Psoas muscle (tissue), 8 donors: Measurements from ENCODE around the gene OR10A6. TPM values are rescaled to one million over a fixed set of nuclear protein-coding genes. Genes with fewer than 3 reads are reported as not detected.

ENCODE experiments used
- ATAC-seq, 4 donors: fragments of 200-7000 bp; cut with Tn5 transposase; one replicate each; pipeline ENCODE4 v1.9.1; 2020; ENCODE audit warnings: moderate library complexity in 3 of 4, mild to moderate bottlenecking in 2 of 4
- DNase-seq, 2 donors: peaks; one replicate each; pipeline ENCODE4 v3.0.0-alpha.2; 2020
- H3K27ac ChIP-seq: fragments of 200-600 bp; one replicate; pipeline ENCODE4 v1.8.0; 2022
- H3K27me3 ChIP-seq, 3 donors: fragments of 200-600 bp in 1 of 3; one replicate each; pipeline versions ENCODE4 v1.6.1 to v1.8.0; 2013 to 2022; ENCODE audit warnings: low read length in 2 of 3, mild to moderate bottlenecking in 2 of 3, moderate library complexity in 1 of 3; ENCODE audit not compliant: insufficient read depth in 3 of 3
- H3K36me3 ChIP-seq, 2 donors: fragments of 200-600 bp in 1 of 2; one replicate each; pipeline versions ENCODE4 v1.6.1 to v1.8.0; 2013 to 2022; ENCODE audit warnings: low read depth in 1 of 2, mild to moderate bottlenecking in 1 of 2, moderate library complexity in 1 of 2; ENCODE audit not compliant: insufficient read depth in 1 of 2
- H3K4me1 ChIP-seq: fragments of 200-600 bp; one replicate; pipeline ENCODE4 v1.8.0; 2022
- H3K4me3 ChIP-seq: fragments of 200-600 bp; one replicate; pipeline ENCODE4 v1.8.0; 2022; ENCODE audit warnings: mild to moderate bottlenecking
- H3K9me3 ChIP-seq: fragments of 200-600 bp; one replicate; pipeline ENCODE4 v1.8.0; 2022
- WGBS, 3 donors: extraction: QIAGEN DNeasy Blood & Tissue Kit; methylation state at CpG; one replicate each; pipeline versions ENCODE4 v1.1.6 to v1.1.7; 2013; 5-methylcytosine and 5-hydroxymethylcytosine counted together
- intact Hi-C, 2 donors: fragments of 100-400 bp; cut with DNase I; formaldehyde crosslinking; loops; one replicate each; pipeline versions ENCODE4 v1.11.0 to v1.14.2; 2022
- polyA plus RNA-seq, 3 donors: library from polyadenylated mRNA; stranded (reverse); fragments of 200-250 nt; gene quantifications; one replicate each; pipeline ENCODE4 v1.2.3, GENCODE V29; 2013
- total RNA-seq, 4 donors: library from RNA; stranded (reverse); fragmentation: NEBNext Ultra II Directional in 2 of 4; extraction: Animal tissue kit (Norgen Biotek cat#: 25700) in 2 of 4; gene quantifications; one replicate each; pipeline versions ENCODE4 v1.2.1 to v1.2.4, GENCODE V29; 2021 to 2023
- TF ChIP-seq, protein P1 (sequence below): fragments of 200-600 bp; IDR thresholded peaks from one replicate; pipeline ENCODE4 v1.8.0; 2022; ENCODE audit warnings: antibody characterized with exemption
- donor health status: healthy with polysubstance abuse.
- donor health status: DM: no; HTN: no; CAD: no; lungs with moderate emphysema.
- donor health status: Bipolar disorder and iron deficiency.
- donor health status: healthy.
- donor health status: DM: yes; HTN: yes; CAD: no.
- donor health status: DM: no; HTN: no; CAD: no.
- donor health status: DM: no; HTN: no; CAD: no.
- donor health status: DM: yes; HTN: yes; CAD: no.

The OR10A6 gene
- total and polyA plus RNA-seq, 7 donors: not detected

DNA sequence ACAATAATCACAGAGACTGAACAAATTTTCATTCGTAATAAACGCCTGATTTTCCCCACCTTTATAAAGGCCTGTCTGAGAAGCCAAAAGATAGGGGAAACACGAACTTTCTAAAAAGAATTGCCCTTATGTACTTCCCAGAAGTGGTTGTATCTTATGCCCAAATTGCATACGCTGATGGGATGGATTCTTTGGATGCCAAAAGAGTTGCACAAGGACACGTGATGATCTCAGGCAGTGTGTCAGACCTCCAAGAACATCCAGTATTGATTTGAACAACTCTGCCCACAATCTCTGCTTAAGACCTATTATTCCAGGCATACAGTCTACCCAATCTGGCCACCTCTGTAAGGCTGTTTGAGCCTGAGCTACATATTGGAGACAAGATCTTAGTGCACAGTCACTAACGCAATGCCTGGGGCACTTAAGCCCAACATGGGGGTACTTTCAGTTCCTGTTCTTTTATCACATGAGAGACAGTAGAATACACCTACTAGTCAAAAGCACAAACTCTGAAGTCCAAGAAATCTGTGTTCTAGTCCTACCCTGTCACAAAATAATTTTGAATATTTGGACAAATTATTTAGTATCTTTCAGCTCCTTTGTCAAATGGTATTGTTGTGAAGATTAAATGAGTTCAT, 38.9 kb downstream of the OR10A6 start:
- Histone ChIP-seq H3K27me3 (no peaks in the 10 kb centered on the region), H3K4me3 (no peak overlapping the region), H3K4me1 (no peaks in the 10 kb centered on the region), H3K27ac (no peak overlapping the region), H3K36me3 (no peaks in the 10 kb centered on the region), H3K9me3 (no peaks in the 10 kb centered on the region)
- 46 to 56% (median 51%) methylated on average over 6 of the region's 6 CpGs for WGBS, 3 donors
- ATAC-seq (no peak), DNase-seq (no peak)
- TF ChIP-seq, protein P1, sequence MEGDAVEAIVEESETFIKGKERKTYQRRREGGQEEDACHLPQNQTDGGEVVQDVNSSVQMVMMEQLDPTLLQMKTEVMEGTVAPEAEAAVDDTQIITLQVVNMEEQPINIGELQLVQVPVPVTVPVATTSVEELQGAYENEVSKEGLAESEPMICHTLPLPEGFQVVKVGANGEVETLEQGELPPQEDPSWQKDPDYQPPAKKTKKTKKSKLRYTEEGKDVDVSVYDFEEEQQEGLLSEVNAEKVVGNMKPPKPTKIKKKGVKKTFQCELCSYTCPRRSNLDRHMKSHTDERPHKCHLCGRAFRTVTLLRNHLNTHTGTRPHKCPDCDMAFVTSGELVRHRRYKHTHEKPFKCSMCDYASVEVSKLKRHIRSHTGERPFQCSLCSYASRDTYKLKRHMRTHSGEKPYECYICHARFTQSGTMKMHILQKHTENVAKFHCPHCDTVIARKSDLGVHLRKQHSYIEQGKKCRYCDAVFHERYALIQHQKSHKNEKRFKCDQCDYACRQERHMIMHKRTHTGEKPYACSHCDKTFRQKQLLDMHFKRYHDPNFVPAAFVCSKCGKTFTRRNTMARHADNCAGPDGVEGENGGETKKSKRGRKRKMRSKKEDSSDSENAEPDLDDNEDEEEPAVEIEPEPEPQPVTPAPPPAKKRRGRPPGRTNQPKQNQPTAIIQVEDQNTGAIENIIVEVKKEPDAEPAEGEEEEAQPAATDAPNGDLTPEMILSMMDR: no peak
- intact Hi-C loops: loop anchor here (2.0 to 5.0 kb wide), 3 partner anchors 95 to 205 kb away; partner anchors contain the start of gene EIF3F (in 2 of the 2)

DNA sequence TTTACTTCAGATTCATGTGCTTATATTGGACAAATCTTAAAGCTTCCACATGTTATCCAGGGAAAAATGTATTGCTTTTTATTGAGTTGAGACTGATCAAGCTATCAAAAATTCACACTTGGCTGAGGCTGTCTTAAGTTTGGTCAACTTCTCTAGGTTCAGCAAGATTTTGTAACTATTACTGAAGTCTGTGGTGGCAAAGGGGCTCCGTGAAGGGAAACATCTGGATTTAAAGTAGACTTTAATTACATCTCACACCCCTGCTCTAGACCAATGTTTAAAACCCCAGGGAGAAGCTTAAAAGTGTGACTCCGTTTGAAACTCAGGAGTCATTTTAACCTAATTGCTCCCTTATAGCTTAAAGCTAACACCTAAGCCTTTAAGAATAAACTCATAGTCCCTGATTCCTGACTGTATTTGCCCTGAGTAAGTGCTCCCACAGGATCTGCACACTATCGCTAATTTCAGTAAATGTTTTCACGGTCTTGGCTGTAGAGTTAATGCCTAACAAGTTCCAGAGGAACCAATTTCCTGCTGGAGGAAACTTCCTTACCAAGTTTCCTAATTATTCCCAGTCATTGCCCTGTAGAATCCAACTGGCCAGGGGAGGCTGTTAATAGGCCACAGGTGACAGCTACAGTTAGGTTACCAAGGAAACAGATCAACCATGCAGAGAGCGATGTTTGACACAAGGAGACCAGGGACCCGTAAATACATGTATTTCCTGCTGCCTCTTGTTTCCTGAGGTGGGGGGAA, 40.5 kb downstream of the OR10A6 start:
- TF ChIP-seq, protein P1: no peak
- H3K27ac ChIP-seq: no peak overlapping the region
- no peak overlapping the region for H3K4me3 ChIP-seq
- H3K9me3 ChIP-seq: no peaks in the 10 kb centered on the region
- 6 to 9% (median 7%) methylated on average over 6 of the region's 6 CpGs for WGBS, 3 donors
- H3K27me3 ChIP-seq: no peaks in the 10 kb centered on the region
- DNase-seq (no peak), ATAC-seq (no peak)
- no peaks in the 10 kb centered on the region for H3K36me3 ChIP-seq
- H3K4me1 ChIP-seq: no peaks in the 10 kb centered on the region
- intact Hi-C loops: loop anchor here in 1 of 2 donors (5.0 kb wide), 1 partner anchor 97 kb away; the partner anchor contains the start of gene EIF3F

DNA sequence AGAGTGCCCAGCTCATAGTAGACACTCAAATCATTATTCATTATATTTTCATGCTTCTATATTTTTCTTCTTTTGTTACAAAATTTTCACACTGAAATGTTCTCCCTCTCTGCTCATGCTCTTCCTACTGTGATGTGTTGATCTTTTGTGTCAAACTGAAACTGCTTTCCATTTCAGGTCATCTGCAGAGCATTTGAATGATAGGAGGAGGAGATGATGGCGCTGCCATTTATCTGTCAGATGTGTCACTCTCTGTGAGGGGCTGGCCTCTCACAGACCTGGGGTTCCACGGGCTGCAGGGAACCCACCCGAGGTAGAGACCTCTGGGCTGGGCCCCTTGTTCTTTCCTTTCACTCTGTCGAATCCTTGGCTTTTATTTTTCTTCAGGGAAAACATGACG, 41.1 kb downstream of the OR10A6 start:
- Histone ChIP-seq H3K4me1 (no peaks in the 10 kb centered on the region), H3K4me3 (no peak overlapping the region), H3K9me3 (no peaks in the 10 kb centered on the region), H3K27ac (no peak overlapping the region), H3K27me3 (no peaks in the 10 kb centered on the region), H3K36me3 (no peaks in the 10 kb centered on the region)
- no peak for ATAC-seq
- intact Hi-C loops: loop anchor here in 1 of 2 donors (5.0 kb wide), 1 partner anchor 97 kb away; the partner anchor contains the start of gene EIF3F
- 42 to 44% (median 42%) methylated on average over 5 of the region's 5 CpGs for WGBS, 3 donors
- TF ChIP-seq, protein P1: no peak
- no peak for DNase-seq

DNA sequence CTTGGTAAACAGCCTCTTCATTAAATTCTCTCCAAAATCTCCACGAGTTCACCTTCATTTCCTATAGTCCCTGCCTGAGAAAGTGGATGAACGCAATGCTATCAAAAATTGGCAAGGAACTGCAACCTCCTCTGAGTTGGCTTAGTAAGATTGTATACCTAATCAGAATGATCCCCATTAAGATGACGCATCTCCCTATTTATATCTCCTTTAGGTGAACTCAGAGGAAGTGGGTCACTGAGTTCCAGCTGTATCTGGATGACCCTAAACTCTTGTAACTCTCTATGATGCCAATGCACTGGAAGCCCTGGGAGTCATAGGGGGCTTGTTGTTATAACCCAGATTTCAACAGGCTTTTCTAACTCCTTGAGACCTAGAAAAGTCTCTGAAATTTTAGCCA, 48.2 kb downstream of the OR10A6 start:
- TF ChIP-seq, protein P1: no peak
- ATAC-seq: no peak
- no peak for DNase-seq
- Histone ChIP-seq H3K27me3 (peaks cover 0 to 4% (median 0%) of the 10 kb centered on the region in 3 donors), H3K4me3 (no peak overlapping the region), H3K4me1 (no peaks in the 10 kb centered on the region), H3K27ac (no peak overlapping the region), H3K9me3 (no peaks in the 10 kb centered on the region), H3K36me3 (no peaks in the 10 kb centered on the region)
- intact Hi-C loops: no loop called here
- 53 to 58% (median 57%) methylated on average over 3 of the region's 3 CpGs for WGBS, 3 donors

Other genes with a start within 250 kb of the OR10A6 start
- gene OVCH2, start 224.8 kb downstream of the OR10A6 start, total RNA-seq: not detected
- not detected for gene OVCH2, start 224.8 kb downstream of the OR10A6 start, polyA plus RNA-seq
- gene OR5P2, start 134.3 kb downstream of the OR10A6 start, total RNA-seq: not detected
- gene OR5P2, start 134.3 kb downstream of the OR10A6 start, polyA plus RNA-seq: not detected
- gene OR5P3, start 100.4 kb downstream of the OR10A6 start, total RNA-seq: not detected
- gene OR5P3, start 100.4 kb downstream of the OR10A6 start, polyA plus RNA-seq: not detected
- not detected for gene OR10A3, start 10.4 kb upstream of the OR10A6 start, total RNA-seq
- not detected for gene OR10A3, start 10.4 kb upstream of the OR10A6 start, polyA plus RNA-seq
- gene NLRP10, start 34.2 kb upstream of the OR10A6 start, total RNA-seq: not detected
- gene NLRP10, start 34.2 kb upstream of the OR10A6 start, polyA plus RNA-seq: not detected
- gene EIF3F, start 56.1 kb upstream of the OR10A6 start, total RNA-seq: 100 to 1,000 TPM; 149 to 208 (median 202) TPM
- gene EIF3F, start 56.1 kb upstream of the OR10A6 start, polyA plus RNA-seq: 100 to 1,000 TPM; 388 to 539 (median 468) TPM
- gene TUB, start 149.9 kb upstream of the OR10A6 start, total RNA-seq: 1 to 10 TPM in 3 of 4 donors, under 1 TPM in 1; 0.91 to 4.6 (median 1.3) TPM
- gene TUB, start 149.9 kb upstream of the OR10A6 start, polyA plus RNA-seq: under 1 TPM; 0.25 to 0.51 (median 0.39) TPM
- gene RIC3, start 237.8 kb upstream of the OR10A6 start, total RNA-seq: 1 to 10 TPM; 3.4 to 8.4 (median 4.4) TPM
- gene RIC3, start 237.8 kb upstream of the OR10A6 start, polyA plus RNA-seq: 1 to 10 TPM in 2 of 3 donors, under 1 TPM in 1; 0.46 to 3.3 (median 2.7) TPM